Prostate gland (tissue), 2 donors: Measurements from ENCODE around the gene H19. TPM values are rescaled to one million over a fixed set of nuclear protein-coding genes. Genes with fewer than 3 reads are reported as not detected.

ENCODE experiments used
- DNase-seq: peaks from one replicate; pipeline ENCODE4 v3.0.0-alpha.2; 2019; ENCODE audit warnings: low spot score
- H3K27ac ChIP-seq, 2 donors: fragments of 200-600 bp; sonication (generic); 2 replicates each; pipeline ENCODE4 v1.5.1; 2017 to 2019
- H3K27me3 ChIP-seq: fragments of 200-600 bp; sonication (generic); replicated peaks from 2 replicates; pipeline ENCODE4 v1.5.1; 2019; ENCODE audit not compliant: insufficient read depth
- H3K36me3 ChIP-seq, 2 donors: fragments of 200-600 bp; sonication (generic); 1 replicate in 1 of 2; 2 replicates in 1 of 2; pipeline versions ENCODE4 v1.5.1 to v1.8.1; 2017 to 2019
- H3K4me1 ChIP-seq: fragments of 200-600 bp; sonication (generic); replicated peaks from 2 replicates; pipeline ENCODE4 v1.5.1; 2019
- H3K4me3 ChIP-seq, 2 donors: fragments of 200-600 bp; sonication (generic); 2 replicates each; pipeline ENCODE4 v1.5.1; 2017 to 2019
- H3K9me3 ChIP-seq: fragments of 200-600 bp; sonication (generic); 2 replicates; pipeline ENCODE4 v1.5.1; 2017
- CTCF ChIP-seq, 4 experiments: fragments of 200-600 bp in 2 of 4; fragments of 450-650 bp in 2 of 4; sonication (generic) in 2 of 4; IDR thresholded peaks; 1 replicate in 3 of 4; 2 replicates in 1 of 4; pipeline ENCODE4 v1.5.1; 2016 to 2019; ENCODE audit warnings: antibody characterized with exemption in 4 of 4, mild to moderate bottlenecking in 2 of 4, moderate library complexity in 2 of 4
- POLR2A ChIP-seq: fragments of 450-650 bp; IDR thresholded peaks from one replicate; pipeline ENCODE4 v1.6.1; 2016; ENCODE audit warnings: antibody characterized with exemption, mild to moderate bottlenecking
- POLR2AphosphoS5 ChIP-seq: sonication (generic); formaldehyde crosslinking; IDR thresholded peaks from one replicate; pipeline ENCODE4 v1.6.1; 2017; ENCODE audit warnings: antibody characterized with exemption
- WGBS: methylation state at CpG from one replicate; pipeline ENCODE4 v1.1.5; 2018; 5-methylcytosine and 5-hydroxymethylcytosine counted together
- intact Hi-C: fragments of 100-400 bp; cut with DNase I; formaldehyde crosslinking; loops from one replicate; pipeline ENCODE4 v1.14.2; 2022
- total RNA-seq, 2 donors: library from RNA; depleted of rRNA; stranded (reverse); fragments of >200 nt; gene quantifications; one replicate each; pipeline ENCODE4 v1.1.0, GENCODE V29; 2016

The H19 gene
- total RNA-seq, 2 donors from 2014 or later, result 126 to 163 TPM

DNA sequence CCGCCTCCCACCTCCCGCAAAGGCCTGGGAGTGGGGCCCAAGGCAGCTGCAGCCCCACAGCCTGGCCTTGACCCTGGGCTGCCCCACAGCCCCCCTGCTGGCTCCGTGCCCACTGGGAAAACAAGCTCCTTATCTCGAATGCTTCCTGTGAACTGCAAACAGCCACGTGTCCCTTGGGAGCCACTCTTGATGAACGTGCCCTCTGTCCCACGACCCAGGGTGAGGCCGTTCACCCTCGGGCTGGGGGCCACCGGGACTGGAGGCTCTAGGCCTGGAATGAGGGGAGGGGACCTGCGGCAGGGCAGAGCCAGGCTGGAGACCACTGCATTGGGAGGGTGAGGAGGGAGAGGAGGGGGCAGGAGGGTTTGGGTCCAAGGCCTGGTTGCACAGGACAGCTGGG is 9.5 kb downstream of the H19 start:
- TF ChIP-seq POLR2A, result no peak
- TF ChIP-seq CTCF (IDR thresholded peaks at IDR 0.05), result no peak
- no peak for TF ChIP-seq POLR2AphosphoS5
- H3K4me1 ChIP-seq, result no peaks in the 10 kb centered on the region
- intact Hi-C loops, result no loop called here
- no peaks in the 10 kb centered on the region for H3K36me3 ChIP-seq
- no peak overlapping the region for H3K27ac ChIP-seq
- no peak for DNase-seq
- H3K4me3 ChIP-seq, result no peak overlapping the region
- WGBS, result no CpG with 5 or more reads among the region's 11 CpGs
- H3K27me3 ChIP-seq, result no peaks in the 10 kb centered on the region
- no peaks in the 10 kb centered on the region for H3K9me3 ChIP-seq

- TF ChIP-seq POLR2A (no peak), POLR2AphosphoS5 (no peak), CTCF (IDR thresholded peaks at IDR 0.05) (no peak)
- intact Hi-C loops, result no loop called here
- Histone ChIP-seq H3K27ac (no peak overlapping the region), H3K27me3 (no peaks in the 10 kb centered on the region), H3K4me1 (no peaks in the 10 kb centered on the region), H3K4me3 (no peak overlapping the region), H3K36me3 (no peaks in the 10 kb centered on the region), H3K9me3 (no peaks in the 10 kb centered on the region)
- DNase-seq, result no peak
- no CpG with 5 or more reads among the region's 6 CpGs for WGBS
Observed at GRCh38 chr11:1987024-1987423, 10.6 kb downstream of the H19 start.

DNA sequence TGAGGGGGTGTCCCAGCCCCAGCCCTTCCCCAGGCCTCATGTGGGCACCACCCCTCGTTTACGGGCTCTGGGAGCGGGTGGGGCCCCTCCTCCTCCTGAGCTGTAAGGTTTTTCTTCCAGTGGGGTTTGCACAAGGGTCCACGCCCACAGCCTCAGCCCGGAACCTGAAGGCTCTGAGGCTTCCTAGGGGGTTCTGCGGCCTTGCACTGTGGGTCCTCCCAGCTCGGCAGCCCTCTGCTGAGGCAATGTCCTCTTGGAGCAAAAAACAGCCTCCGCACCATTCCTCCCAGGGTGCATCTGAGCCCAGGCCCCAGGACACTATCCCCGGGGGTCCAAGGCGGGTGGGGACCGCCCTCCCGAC is 14.1 kb downstream of the H19 start:
- H3K4me3 ChIP-seq, result no peak overlapping the region
- TF ChIP-seq POLR2A (no peak), POLR2AphosphoS5 (no peak), CTCF (IDR thresholded peaks at IDR 0.05) (no peak)
- no peaks in the 10 kb centered on the region for H3K9me3 ChIP-seq
- WGBS, result 80% methylated on average over 7 of the region's 12 CpGs
- H3K27ac ChIP-seq, result no peak overlapping the region
- H3K4me1 ChIP-seq, result no peaks in the 10 kb centered on the region
- intact Hi-C loops, result no loop called here
- H3K36me3 ChIP-seq, result no peaks in the 10 kb centered on the region
- H3K27me3 ChIP-seq, result no peaks in the 10 kb centered on the region
- no peak for DNase-seq

DNA sequence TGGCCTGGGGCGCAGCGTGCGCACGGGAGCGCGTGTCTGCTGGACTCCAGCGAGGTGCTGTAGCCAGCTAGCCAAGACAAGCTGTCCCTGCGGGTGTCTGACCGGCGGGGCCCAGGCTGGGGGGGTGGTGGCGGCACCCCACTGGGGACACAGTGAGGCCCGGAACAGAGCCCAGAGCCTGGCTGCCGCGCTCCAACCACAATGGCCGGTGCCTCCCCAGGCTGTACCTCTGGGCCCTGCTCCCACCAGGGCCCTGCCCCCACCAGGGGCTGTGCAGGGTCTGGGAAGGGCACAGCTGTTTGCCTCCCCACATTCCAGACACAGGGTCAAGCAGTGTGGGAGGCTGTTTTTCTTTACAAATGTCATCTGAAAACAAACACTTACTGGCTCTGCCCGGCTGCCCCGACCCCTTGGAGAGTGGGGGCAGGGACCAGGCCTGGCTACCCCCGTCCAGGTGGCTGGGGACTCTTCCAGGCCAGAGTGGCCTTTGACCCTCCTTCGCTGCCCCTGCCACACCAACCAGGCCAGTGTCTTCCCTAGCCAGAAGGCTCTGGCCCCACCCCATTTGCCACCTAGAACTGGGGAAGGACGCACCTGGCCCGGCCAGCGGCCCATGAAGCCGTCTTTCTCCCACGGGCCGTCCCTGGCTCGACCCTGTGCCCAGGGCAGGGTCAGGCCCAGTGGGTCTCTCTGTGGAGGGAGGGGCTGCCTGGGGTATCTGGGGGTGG is 14.6 kb downstream of the H19 start:
- intact Hi-C loops, result no loop called here
- DNase-seq, result no peak
- Histone ChIP-seq H3K9me3 (no peaks in the 10 kb centered on the region), H3K27me3 (no peaks in the 10 kb centered on the region), H3K36me3 (no peaks in the 10 kb centered on the region), H3K4me1 (no peaks in the 10 kb centered on the region), H3K27ac (no peak overlapping the region), H3K4me3 (no peak overlapping the region)
- no peak for TF ChIP-seq POLR2AphosphoS5
- no peak for TF ChIP-seq CTCF (IDR thresholded peaks at IDR 0.05)
- no peak for TF ChIP-seq POLR2A
- WGBS, result no CpG with 5 or more reads among the region's 26 CpGs

DNA sequence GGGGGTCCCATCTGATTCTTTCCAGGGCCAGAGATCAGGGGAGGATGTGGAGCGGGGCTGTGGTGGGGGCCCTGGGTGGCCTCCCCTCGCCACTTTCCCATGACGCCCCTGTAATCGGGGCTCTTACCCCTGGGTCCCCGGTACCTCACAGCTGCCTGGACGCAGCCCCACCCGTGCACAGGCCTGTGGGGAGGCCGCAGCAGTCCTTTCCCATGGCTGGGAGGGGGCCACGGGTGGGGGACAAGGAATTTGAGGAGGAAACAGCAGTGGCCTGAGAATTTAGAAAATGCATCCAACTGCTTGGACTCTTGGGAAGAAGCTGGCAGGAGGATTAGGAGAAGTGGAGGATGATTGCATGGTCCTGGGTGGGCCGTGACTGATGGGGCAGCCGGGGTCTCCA is 18.0 kb downstream of the H19 start:
- TF ChIP-seq POLR2AphosphoS5, result no peak
- TF ChIP-seq CTCF (IDR thresholded peaks at IDR 0.05), result no peak
- no peak for TF ChIP-seq POLR2A
- intact Hi-C loops, result no loop called here
- Histone ChIP-seq H3K9me3 (no peaks in the 10 kb centered on the region), H3K27me3 (no peaks in the 10 kb centered on the region), H3K27ac (no peak overlapping the region), H3K4me3 (no peak overlapping the region), H3K36me3 (no peaks in the 10 kb centered on the region), H3K4me1 (no peaks in the 10 kb centered on the region)
- no CpG with 5 or more reads among the region's 11 CpGs for WGBS
- no peak for DNase-seq
